DOHH2 (cell line): ENCODE measurements around the gene FAM118A.

ENCODE experiments used
- CTCF ChIP-seq: fragments of 200-600 bp; sonication (generic); IDR thresholded peaks from one replicate; pipeline ENCODE4 v1.5.1; 2014; ENCODE audit warnings: antibody characterized with exemption, mild to moderate bottlenecking, low read depth, low read length; ENCODE audit not compliant: poor library complexity, severe bottlenecking
- EZH2phosphoT487 ChIP-seq: fragments of 200-600 bp; sonication (generic); IDR thresholded peaks from 2 replicates; pipeline ENCODE4 v1.6.1; 2017; ENCODE audit warnings: borderline replicate concordance, mild to moderate bottlenecking, antibody characterized with exemption, low read length, moderate library complexity, mixed read lengths

- TF ChIP-seq CTCF (no peak), EZH2phosphoT487 (no peak)
Observed at GRCh38 chr22:45343143-45343542, 33.4 kb downstream of the FAM118A start.
